ENCODE results near the gene IGLON5.

The IGLON5 gene

DNA sequence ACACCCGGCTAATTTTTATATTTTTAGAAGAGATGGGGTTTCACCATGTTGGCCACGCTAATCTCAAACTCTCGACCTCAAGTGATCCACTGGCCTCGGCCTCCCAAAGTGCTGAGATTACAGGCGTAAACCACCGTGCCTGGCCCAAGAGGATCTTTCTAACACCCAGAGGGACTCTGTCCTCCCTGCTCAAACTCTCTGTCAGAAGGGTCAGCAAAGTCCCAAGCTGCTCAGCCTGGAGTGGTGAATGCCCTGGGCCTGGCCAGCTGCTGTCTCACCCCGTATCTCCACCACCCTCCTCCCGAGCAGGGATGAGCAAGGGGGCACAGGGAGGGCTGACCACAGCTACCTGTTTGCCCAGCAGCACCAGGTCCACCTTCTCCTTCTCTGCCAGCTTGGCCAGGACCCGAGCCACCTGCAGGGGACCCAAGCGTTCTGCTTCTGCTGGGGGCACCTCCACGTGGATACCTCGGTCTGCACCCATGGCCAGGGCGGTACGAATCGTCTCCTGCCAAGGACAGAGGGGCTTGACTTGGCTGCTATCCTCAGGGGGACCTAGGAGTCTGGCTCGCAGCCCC, 41.4 kb downstream of the IGLON5 start:
- Mint-ChIP-seq H3K27ac (peak overlapping the region; percentile 32 to 71), H3K36me3 (ENCODE audit: insufficient read depth) (peaks cover 8% of the 10 kb centered on the region), H3K27me3 (no peaks in the 10 kb centered on the region), H3K4me3 (no peak overlapping the region), H3K9me3 (no peaks in the 10 kb centered on the region), H3K4me1 (ENCODE audit: low read depth in 2 of 2) (peaks cover 3 to 5% of the 10 kb centered on the region in 2 donors)
- ATAC-seq (replicated peaks) (no peak), DNase-seq (no peak)

DNA sequence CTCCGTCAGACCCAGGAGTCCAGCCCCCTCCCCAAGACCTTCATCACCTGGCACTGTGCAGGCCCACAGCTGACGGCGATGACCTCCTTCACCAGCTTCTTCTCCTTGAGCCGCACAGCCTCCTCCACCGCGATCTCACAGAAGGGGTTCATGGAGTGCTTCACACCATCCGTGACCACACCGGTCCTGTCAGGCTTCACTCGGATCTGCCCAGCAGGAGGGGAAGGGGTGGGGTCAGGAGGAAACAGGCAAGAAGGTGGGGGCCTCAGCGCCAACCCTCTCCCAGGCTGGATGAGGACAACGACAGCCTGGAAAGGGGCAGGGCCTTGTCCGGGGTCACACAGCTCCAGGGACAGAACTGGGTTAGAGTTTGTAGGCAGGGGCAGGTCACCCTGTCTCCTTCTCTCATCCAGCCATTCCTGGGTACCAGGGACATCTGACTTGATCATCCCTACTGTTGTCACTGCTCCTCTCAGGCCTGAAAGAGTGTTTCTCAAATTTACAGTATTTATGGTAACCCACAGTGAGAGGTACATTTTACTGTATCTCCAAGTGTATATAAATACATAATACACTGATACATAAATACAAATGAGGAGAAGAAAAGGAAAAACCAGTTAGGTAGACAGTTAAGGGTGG, 42.8 kb downstream of the IGLON5 start:
- H3K4me1 Mint-ChIP-seq (ENCODE audit: low read depth in 2 of 2): peaks cover 3 to 5% of the 10 kb centered on the region in 2 donors
- H3K9me3 Mint-ChIP-seq: no peaks in the 10 kb centered on the region
- no peak for ATAC-seq (replicated peaks)
- H3K36me3 Mint-ChIP-seq (ENCODE audit: insufficient read depth): peaks cover 8% of the 10 kb centered on the region
- H3K27me3 Mint-ChIP-seq: no peaks in the 10 kb centered on the region
- no peak for DNase-seq
- H3K4me3 Mint-ChIP-seq: no peak overlapping the region
- peak overlapping the region in 1 of 2 donors; percentile 56 for H3K27ac Mint-ChIP-seq

DNA sequence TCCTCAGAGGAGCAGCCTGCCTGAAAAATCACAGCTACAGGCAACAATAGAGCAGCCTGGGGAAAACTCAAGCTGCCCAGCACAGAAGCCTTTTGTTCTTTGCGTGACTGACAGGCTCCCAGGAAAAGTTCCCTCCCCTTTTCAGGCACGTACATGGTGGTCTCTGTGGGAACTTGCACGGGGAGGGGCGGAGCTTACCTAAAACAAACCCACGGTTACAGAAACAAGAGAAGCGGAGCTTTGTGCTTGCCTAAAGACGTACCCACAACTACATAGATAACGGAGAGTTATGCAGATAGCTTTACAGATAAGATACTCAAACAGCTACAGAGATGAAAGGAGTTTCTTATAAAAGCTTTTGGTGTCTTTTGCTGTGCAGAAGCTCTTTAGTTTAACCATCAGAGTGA, 43.3 kb downstream of the IGLON5 start:
- no peak for ATAC-seq (replicated peaks)
- Mint-ChIP-seq H3K27ac (peak overlapping the region in 1 of 2 donors; percentile 56), H3K27me3 (no peaks in the 10 kb centered on the region), H3K36me3 (ENCODE audit: insufficient read depth) (peaks cover 11% of the 10 kb centered on the region), H3K4me1 (ENCODE audit: low read depth in 2 of 2) (peaks cover 3 to 5% of the 10 kb centered on the region in 2 donors), H3K4me3 (no peak overlapping the region), H3K9me3 (no peaks in the 10 kb centered on the region)
- DNase-seq: no peak

DNA sequence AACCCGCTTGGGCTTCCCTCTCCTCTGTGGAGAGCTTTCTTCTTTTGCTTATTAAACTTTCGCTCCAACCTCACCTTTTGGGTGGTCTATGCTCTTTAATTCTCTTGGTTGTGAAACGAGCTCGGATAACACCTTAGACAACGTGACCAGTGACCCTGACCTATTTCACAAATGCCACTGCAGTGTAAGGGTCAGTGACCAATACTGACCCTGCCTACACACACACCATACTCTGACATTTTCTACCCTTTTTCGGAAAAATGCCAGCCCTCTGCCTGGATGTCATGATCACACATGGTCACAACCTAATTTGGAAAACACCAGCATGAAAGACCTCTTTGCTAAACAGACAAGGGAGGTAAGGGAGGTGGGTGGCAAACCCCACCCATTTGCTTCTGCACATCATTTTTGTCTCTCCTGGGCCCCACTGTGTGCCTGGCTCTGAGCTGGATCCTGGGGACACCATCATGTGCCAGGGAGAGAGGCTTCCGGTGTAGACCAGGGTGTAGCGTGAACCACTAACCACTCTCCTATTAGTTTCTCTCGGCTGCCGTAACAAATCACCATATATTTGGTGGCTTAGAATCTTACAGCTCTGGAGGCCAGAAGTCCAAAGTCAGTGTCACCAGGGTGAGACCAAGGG, 44.8 kb downstream of the IGLON5 start:
- Mint-ChIP-seq H3K27ac (no peak overlapping the region), H3K4me3 (no peak overlapping the region), H3K9me3 (no peaks in the 10 kb centered on the region), H3K27me3 (no peaks in the 10 kb centered on the region), H3K36me3 (ENCODE audit: insufficient read depth) (peaks cover 11% of the 10 kb centered on the region), H3K4me1 (ENCODE audit: low read depth in 2 of 2) (peaks cover 3 to 5% of the 10 kb centered on the region in 2 donors)
- DNase-seq: no peak
- ATAC-seq (replicated peaks): no peak

DNA sequence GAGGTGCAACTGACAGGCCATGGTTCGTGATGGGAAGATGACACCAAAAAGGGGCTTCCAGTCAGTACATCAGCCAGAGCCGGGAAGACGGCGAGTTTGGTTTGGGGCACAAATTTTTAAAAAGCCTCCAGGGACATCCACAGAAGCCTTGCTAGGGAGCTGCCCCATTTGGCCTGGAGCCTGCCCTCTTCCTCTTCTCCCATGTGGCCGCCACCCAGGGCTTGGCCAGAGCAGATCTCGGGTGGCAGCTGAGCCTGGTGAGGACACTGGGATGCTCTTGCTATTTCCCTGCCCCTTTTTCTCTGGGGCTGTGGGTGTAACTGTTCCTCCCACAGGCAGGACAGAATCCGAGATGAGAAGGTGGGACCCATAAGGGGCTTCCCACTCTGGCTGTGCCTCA, 46.5 kb downstream of the IGLON5 start:
- Mint-ChIP-seq H3K27me3 (no peaks in the 10 kb centered on the region), H3K36me3 (ENCODE audit: insufficient read depth) (peaks cover 7% of the 10 kb centered on the region), H3K4me1 (ENCODE audit: low read depth in 2 of 2) (peaks cover 8 to 9% of the 10 kb centered on the region in 2 donors), H3K9me3 (no peaks in the 10 kb centered on the region), H3K27ac (no peak overlapping the region), H3K4me3 (no peak overlapping the region)
- no peak for DNase-seq
- no peak for ATAC-seq (replicated peaks)

DNA sequence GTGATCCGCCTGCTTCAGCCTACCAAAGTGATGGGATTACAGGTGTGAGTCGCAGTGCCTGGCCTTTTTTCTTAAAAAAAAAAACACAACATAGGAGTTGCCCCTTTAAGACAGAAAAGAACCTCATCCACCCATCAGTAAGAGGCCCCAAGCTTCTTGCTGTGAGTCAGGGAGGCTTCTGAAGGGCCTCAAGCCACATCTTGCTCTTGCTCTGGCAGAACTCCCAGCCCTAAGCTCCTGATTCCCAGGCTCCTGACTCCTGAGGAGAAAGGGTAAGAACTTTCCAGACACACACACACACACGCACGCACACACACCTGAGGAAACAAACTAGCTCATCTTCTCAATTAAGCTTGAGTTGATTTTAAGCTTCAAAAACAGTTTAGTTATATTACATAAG, 47.9 kb downstream of the IGLON5 start:
- Mint-ChIP-seq H3K27me3 (no peaks in the 10 kb centered on the region), H3K36me3 (ENCODE audit: insufficient read depth) (peaks cover 10% of the 10 kb centered on the region), H3K9me3 (no peaks in the 10 kb centered on the region), H3K4me1 (ENCODE audit: low read depth in 2 of 2) (peaks cover 19 to 20% of the 10 kb centered on the region in 2 donors), H3K27ac (peak overlapping the region in 1 of 2 donors; percentile 46), H3K4me3 (no peak overlapping the region)
- ATAC-seq (replicated peaks) (no peak), DNase-seq (no peak)

DNA sequence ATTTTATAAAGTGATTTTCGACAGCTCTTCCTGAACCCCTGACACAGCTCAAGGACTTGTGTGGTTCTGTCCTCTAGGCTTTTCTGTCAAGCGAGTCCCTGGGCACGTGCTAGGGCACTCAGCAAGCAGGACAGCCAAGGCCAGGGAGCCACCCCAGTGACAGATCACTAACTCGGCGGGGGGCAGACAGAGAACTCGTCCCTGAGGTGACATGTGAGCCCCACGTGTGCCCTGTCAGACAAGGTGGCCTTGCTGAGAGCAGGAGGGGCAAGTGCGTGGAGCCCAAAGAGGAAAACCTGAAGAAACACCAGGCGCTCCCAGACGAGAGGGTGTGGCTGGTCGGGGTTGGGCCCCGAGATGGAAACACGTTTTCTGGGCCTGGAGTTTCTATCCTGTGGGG, 49.8 kb downstream of the IGLON5 start:
- Mint-ChIP-seq H3K27ac (no peak overlapping the region), H3K9me3 (no peaks in the 10 kb centered on the region), H3K27me3 (no peaks in the 10 kb centered on the region), H3K36me3 (ENCODE audit: insufficient read depth) (peaks cover 17% of the 10 kb centered on the region), H3K4me3 (no peak overlapping the region), H3K4me1 (ENCODE audit: low read depth in 2 of 2) (peaks cover 29 to 32% of the 10 kb centered on the region in 2 donors)
- DNase-seq (no peak), ATAC-seq (replicated peaks) (no peak)

DNA sequence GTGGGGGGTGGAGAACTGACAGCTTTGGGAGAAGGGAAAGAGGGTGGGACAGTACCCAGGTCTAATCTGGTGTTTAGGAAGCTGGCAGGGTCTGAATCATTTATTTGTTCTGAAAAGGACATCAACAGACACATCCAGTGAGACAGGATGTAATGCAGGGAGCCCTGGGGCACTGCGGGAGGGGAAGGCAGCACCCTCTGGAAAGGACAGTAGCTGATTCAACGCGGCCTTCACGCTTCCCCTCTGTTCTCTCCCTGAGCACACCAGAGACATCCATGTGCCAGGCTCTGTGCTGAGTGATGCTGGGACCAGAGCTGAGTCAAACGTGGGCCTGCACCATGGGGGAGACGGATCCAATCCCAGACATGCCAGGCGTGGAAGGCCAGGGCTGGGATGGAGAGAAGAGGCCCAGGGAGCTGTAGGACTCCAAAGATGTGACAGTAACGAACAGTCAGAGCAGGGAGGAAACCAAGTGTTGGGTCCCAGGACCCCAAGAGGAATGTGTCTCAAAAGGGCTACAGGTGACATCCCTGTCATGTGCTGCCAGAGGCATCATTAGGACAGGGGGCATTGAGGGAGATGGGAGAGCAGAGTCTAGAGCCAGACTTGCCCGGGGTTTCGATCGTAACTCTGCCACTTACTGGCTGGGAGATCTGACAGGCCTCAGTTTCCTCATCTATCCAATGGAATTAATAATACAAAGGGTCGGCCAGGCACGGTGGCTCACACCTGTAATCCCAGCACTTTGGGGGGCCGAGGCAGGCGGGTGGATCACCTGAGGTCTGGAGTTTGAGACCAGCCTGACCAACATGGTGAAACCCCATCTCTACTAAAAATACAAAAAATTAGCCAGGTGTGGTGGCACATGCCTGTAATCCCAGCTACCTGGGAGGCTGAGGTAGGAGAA, 53.0 kb downstream of the IGLON5 start:
- no peaks in the 10 kb centered on the region for H3K9me3 Mint-ChIP-seq
- no peak for ATAC-seq (replicated peaks)
- peak overlapping the region; percentile 2 to 50 for H3K4me3 Mint-ChIP-seq
- H3K36me3 Mint-ChIP-seq (ENCODE audit: insufficient read depth): peaks cover 37% of the 10 kb centered on the region
- no peak for DNase-seq
- peaks cover 44 to 54% of the 10 kb centered on the region in 2 donors for H3K4me1 Mint-ChIP-seq (ENCODE audit: low read depth in 2 of 2)
- H3K27ac Mint-ChIP-seq: peak overlapping the region in 1 of 2 donors; percentile 73
- no peaks in the 10 kb centered on the region for H3K27me3 Mint-ChIP-seq

DNA sequence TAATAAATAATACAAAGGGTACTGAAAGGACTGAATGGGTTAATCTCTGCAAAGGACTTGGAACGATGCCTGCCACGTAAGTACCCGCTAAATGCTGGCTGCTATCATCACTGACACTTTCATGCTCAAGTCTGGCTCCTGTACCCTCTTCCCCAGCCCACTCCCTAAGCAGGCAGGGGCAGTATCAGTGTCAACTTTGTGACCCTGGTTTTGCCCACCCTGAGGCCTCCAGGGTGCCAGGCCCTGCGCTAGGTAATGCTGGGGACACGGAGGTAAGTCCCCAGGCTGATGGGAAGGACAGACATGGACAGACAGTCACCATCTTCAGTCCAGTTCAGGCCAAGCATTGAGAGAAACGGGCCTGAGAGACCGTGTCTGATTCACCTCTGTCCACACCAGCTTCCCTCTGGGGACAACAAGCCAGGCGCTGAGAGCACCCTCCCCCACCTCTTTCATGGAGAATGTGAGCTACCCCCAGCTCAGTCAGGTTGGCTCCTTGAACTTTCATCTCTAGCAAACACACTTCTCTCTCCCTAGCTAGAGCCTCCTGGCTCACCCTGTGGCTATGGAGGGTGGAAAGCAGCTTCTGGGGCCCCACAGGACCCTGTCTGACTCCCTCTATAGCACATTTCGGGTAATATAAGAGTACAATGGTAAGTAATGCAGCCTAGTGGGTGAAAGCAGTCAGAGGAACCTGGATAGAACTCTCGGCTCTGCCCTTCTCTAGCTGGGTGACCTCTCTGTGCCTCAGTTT, 53.9 kb downstream of the IGLON5 start:
- Mint-ChIP-seq H3K36me3 (ENCODE audit: insufficient read depth) (peaks cover 41% of the 10 kb centered on the region), H3K9me3 (no peaks in the 10 kb centered on the region), H3K4me3 (peak overlapping the region; percentile 89 to 97), H3K27ac (peak overlapping the region; percentile 94 to 95), H3K27me3 (no peaks in the 10 kb centered on the region), H3K4me1 (ENCODE audit: low read depth in 2 of 2) (peaks cover 48 to 63% of the 10 kb centered on the region in 2 donors)
- ATAC-seq (replicated peaks) (peak; percentile 6), DNase-seq (no peak)

DNA sequence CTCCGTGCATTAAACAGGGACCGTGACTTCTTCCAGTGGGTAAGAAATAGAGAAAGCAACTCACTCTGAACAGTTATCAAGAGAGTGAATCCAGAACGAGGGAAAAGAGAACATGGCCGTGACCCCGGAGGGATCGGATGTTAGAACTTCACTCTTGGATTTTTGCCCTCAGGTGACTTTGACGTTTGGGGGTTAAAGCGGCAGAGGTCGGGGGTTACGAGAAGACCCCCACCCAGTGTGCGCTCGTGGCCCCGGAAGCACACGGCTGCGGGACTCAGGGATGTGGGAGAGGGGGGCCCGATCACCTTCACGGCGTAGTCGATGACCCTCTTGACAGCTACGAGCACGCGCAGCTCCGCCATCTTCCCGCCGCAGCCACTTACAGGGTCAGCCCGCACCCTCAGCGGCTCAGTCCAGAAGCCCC, 54.5 kb downstream of the IGLON5 start, which contains the start of gene ETFB:
TSS of gene ETFB (minus strand) at position 424 of the 424 bp plus-strand sequence. CDS start at position 362, 62 bp downstream.
- Mint-ChIP-seq H3K27ac (peak within 1 kb of the TSS; percentile 94 to 95), H3K36me3 (ENCODE audit: insufficient read depth) (peaks cover 43% of the 10 kb centered on the region), H3K9me3 (no peaks in the 10 kb centered on the region), H3K4me1 (ENCODE audit: low read depth in 2 of 2) (peaks cover 54 to 69% of the 10 kb centered on the region in 2 donors), H3K4me3 (peak within 1 kb of the TSS; percentile 89 to 97), H3K27me3 (no peaks in the 10 kb centered on the region)
- ATAC-seq (replicated peaks) (no peak), DNase-seq (no peak)

DNA sequence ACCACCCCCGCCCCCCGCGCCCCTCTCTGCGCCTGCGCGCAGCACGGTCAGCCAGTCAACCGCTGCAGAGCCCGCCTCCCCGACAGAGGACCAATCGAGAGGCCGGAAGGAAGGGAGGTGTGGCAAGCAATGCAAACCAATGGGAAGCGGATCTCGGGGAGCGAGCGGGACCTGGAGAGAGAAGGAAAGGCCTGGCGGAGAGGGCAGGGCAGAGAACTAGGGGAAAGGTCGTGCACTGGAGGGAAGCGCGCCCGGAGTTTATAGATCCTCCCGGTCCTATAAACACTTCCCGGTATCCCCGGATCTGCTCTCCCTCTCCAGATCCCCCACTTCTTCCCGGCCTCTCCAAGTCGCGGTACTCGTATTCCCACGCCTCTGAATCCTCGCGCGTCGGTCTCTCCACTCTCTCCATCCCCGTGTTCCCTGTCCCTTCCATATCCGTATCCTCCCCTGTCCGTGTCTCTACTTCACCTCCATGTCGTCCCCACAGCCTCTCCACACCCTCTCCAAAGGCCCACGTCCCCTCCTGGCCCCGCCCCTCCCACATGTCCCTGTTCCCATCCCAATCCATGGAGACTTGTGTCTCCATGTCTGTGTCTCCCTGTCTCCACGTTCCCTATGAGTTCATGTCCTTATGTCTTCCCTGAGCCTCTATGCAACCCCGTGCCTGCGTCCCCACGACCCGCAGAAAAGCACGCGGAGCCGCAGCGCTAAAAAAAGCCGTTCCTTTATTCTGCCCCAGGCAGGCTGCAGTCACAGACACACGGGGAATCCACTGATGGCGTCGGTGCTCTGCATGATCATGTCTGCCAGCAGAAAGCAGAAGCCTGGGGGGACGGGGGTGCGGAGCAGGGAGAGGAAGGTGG, 55.2 kb downstream of the IGLON5 start:
- Mint-ChIP-seq H3K4me3 (peak overlapping the region; percentile 89 to 97), H3K27ac (peak overlapping the region; percentile 94 to 95), H3K9me3 (no peaks in the 10 kb centered on the region), H3K27me3 (no peaks in the 10 kb centered on the region), H3K4me1 (ENCODE audit: low read depth in 2 of 2) (peaks cover 56 to 75% of the 10 kb centered on the region in 2 donors), H3K36me3 (ENCODE audit: insufficient read depth) (peaks cover 50% of the 10 kb centered on the region)
- DNase-seq (peak; percentile 76 to 82 (median 78)), ATAC-seq (replicated peaks) (peak; percentile 32)

DNA sequence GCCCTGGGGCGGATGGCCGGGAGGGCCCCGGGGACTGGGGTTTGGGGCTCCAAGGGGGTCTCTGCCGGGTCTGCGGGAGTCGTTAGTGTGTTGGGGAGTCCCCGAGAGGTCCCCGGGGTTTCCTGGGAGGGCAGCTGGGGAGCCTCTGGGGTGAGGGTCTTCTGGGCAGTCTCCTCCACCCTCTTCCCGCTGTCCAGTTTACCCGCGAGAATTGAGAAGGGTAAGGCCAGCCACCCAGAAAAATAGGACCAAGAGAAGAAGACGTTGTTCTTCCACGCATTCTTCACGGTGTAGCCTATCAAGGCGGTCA, 55.8 kb downstream of the IGLON5 start:
- Mint-ChIP-seq H3K9me3 (no peaks in the 10 kb centered on the region), H3K36me3 (ENCODE audit: insufficient read depth) (peaks cover 51% of the 10 kb centered on the region), H3K27ac (peak overlapping the region; percentile 94 to 95), H3K4me1 (ENCODE audit: low read depth in 2 of 2) (peaks cover 56 to 79% of the 10 kb centered on the region in 2 donors), H3K4me3 (peak overlapping the region; percentile 89 to 97), H3K27me3 (no peaks in the 10 kb centered on the region)
- ATAC-seq (replicated peaks): no peak
- no peak for DNase-seq

Data from effector memory CD8-positive, alpha-beta T cell (primary cell).